GM21786 (cell line): Measurements from ENCODE around the gene MYH7.
"Not testable (repeated sequence)": the region's sequence is repeated elsewhere in the genome, so short reads cannot be mapped to it uniquely, and the experiment has no call there.

ENCODE experiments used
- ATAC-seq: cut with Tn5 transposase; IDR thresholded peaks from one replicate; pipeline ENCODE4 v1.9.1; 2021; ENCODE audit not compliant: unreplicated experiment

Gene MYH7

GRCh38 chr14:23431486-23431885 lies 4.0 kb downstream of the MYH7 start:
- no peak for ATAC-seq

GRCh38 chr14:23430723-23431085 lies 4.8 kb downstream of the MYH7 start:
- no peak for ATAC-seq

DNA sequence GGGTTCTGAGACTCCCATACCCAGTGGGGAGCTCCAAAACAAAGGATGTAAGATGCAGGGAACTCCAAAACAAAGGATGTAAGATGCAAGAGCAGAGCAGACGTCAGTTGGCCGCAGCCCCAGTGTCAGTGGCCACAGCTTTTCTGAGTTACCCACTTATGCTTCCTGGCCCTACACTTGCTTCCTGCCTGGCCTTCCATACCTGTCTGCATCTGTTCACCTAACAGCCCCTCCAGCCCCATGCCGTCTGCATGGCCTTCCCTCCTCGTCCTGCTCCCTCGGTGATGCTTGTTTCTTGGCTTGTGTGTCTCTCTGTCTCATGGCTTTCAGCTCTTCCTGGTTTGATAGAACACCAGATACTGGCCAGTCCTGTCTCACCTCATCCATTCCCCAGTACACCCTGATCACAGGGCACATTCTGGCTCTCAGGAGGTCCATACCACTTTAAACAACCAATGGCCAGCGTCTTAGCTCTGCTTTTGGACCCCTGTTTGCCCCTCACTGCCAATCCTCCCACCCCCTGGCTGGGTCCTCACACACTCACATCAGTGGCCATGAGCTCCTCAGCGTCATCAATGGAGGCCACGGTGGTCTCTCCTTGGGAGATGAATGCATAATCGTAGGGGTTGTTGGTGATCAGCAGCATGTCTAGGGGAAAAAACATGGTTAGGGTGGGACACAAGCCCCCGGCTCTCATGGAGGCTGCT lies 5.3 kb downstream of the MYH7 start:
- no peak for ATAC-seq

DNA sequence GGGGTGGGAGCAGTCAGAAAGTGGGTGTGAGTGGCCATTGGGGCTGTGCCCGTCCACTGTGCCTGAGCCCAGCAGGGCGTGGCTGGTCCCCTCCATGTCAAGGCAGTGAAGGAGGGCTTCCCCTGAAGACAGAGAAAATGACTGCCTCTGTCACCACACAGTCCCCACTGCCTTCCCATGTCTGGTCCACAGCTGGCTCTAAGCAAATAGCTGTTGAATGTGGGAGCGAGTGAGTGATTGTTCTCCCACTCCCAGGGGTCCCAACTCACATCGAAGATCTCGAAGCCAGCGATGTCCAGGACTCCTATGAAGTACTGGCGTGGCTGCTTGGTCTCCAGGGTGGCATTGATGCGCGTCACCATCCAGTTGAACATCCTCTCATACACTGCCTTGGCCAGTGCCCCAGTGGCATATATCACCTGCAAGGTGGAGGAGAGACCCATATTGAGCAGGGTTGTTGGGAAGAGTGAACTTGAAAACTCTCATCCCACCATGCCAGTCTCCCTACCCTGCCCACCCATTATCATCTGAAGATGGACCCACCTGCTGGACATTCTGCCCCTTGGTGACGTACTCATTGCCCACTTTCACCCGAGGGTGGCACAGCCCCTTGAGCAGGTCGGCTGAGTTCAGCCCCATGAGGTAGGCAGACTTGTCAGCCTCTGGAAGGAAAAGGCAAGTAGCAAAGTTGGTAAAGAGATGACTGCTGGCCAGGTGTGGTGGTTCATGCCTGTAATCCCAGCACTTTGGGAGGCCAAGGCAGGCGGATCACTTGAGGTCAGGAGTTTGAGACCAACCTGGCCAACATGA lies 6.6 kb downstream of the MYH7 start:
- ATAC-seq, result no peak

DNA sequence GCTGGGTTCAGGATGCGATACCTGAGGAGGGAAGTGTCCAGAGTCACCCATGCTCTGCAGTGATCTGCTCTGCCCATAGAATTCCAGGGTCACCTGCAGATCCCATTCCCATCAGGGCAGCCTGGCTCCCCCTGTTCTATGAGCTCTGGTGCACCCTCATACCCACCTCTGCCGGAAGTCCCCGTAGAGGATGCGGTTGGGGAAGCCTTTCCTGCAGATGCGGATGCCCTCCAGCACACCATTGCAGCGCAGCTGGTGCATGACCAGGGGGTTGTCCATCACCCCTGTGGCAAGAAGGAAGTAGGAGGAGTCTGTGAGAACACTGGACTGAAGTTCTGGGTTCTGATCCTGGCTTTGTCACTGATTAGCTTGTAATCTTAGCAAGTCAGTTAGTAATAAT lies 9.7 kb downstream of the MYH7 start:
- ATAC-seq, result not testable (repeated sequence)

- no peak for ATAC-seq
Observed at GRCh38 chr14:23425169-23425568, 10.3 kb downstream of the MYH7 start.

GRCh38 chr14:23423657-23424056 lies 11.8 kb downstream of the MYH7 start:
- ATAC-seq, result no peak

GRCh38 chr14:23421594-23421993 lies 13.9 kb downstream of the MYH7 start:
- ATAC-seq, result no peak

DNA sequence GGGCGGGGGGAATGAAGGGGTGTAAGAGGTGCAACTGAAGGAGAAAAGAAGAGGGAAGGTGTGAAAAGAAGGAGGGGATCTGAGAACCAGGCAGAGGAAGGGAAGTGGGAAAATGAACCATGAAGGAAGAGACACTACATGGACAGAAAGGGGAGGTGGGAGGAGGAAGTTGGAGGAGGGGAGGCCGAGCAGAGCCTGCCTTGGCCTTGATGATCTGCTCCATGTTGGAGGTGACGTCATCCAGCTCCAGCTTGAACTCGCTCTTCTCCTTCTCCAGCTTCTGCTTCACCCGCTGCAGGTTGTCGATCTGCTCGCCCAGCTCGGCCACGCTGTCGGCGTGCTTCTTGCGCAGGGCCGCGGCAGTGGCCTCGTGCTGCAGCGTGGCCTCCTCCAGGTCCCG lies 15.8 kb downstream of the MYH7 start:
- not testable (repeated sequence) for ATAC-seq

GRCh38 chr14:23418021-23418420 lies 17.4 kb downstream of the MYH7 start:
- ATAC-seq, result no peak

GRCh38 chr14:23417269-23417668 lies 18.2 kb downstream of the MYH7 start:
- not testable (repeated sequence) for ATAC-seq

GRCh38 chr14:23416801-23417200 lies 18.7 kb downstream of the MYH7 start:
- ATAC-seq, result no peak

DNA sequence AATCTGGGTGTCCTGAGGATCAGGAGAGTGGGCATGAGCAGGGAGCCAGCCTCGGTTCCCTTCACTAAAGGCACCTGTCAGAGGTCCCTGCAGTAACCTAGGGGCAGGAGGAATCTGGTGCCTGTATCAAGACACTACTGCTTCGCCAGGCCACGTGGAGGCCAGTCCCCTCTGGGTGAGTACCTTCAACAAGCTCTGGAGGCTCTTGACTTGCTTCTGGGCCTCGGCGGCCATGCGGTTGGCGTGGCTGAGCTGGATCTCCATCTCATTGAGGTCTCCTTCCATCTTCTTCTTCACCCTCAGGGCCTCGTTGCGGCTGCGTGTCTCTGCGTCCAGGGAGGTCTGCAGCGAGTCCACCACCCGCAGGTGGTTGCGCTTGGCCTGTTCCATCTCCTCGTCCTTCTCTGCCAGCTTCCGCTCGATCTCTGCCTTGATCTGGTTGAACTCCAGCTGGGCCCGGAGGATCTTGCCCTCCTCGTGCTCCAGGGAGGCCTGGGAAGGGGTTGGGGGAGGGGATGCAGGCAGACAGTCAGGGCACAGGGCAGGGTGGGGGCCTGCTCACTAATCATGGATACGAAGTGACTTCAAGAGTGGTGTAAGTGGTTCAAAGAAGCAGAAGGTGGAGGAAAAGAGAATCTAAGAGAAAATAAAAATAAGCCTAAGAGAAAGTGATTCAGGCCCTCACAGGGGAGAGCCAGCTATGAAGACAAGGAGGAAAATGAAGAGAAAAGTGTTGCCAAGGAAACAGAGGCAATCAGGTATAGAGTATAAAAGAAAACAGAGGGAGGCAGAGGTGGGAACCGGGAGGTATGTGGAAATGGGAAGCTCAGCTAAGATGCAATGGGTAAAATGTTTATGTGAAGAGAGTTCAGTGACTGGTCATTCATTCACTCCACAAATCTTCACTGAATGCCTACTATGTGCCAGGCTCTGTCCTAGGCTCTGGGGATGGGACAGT lies 19.4 kb downstream of the MYH7 start:
- ATAC-seq, result no peak

GRCh38 chr14:23414906-23415820 lies 20.3 kb downstream of the MYH7 start:
- ATAC-seq, result no peak

GRCh38 chr14:23414254-23414653 lies 21.2 kb downstream of the MYH7 start:
- no peak for ATAC-seq

- ATAC-seq, result no peak
Observed at GRCh38 chr14:23413681-23414080, 21.8 kb downstream of the MYH7 start.

DNA sequence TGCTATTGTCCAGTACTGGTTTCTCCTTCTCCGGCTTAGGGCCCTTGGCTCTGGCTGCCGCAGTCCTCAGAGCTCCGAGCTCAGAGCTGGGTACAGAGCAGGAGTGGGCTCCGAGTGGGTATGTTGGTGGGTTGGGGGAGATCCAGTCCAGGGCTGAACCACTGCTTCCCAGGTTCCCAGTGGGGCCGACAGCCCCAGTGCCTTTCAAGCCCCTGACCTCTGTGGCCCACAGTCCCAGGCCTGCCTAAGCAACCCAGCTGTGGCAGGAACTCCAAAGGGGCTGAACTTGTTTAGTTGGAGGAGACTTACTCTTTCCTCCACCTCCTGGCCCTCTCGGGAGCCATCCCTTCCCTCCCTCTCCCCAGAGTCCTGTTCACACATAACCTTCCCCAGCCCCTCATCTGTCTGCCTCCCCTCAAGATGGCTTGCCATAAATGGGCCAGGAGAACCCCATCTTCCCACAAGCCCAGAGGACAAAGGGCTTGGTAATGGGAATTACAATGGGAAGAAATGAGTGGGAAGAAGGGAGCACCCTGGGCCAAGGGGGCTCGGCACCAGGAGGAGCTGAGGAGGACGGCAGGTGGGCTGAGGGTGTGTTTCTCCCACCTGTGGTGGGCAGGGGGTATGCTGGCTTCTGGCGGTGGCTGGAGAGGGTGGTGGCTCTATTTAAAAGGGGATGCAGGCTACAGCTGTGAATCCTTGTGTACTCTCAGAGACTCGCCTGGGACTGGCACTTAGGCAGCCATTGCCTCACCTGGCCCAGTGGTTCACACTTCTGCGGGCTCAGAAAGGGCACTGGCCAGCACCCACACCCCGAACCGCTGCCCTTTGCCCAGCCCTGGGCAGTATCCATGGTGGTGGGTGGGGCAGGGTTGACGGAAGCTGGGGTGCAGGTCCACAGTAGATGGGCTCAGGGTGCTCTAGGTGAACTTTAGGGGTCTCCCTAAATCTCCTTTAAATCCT lies 23.6 kb downstream of the MYH7 start:
- no peak for ATAC-seq

- no peak for ATAC-seq
Observed at GRCh38 chr14:23409966-23410635, 25.4 kb downstream of the MYH7 start.

- no peak for ATAC-seq
Observed at GRCh38 chr14:23409475-23409874, 26.0 kb downstream of the MYH7 start.
